ENCODE data around the gene PITPNM3.

Gene PITPNM3

DNA sequence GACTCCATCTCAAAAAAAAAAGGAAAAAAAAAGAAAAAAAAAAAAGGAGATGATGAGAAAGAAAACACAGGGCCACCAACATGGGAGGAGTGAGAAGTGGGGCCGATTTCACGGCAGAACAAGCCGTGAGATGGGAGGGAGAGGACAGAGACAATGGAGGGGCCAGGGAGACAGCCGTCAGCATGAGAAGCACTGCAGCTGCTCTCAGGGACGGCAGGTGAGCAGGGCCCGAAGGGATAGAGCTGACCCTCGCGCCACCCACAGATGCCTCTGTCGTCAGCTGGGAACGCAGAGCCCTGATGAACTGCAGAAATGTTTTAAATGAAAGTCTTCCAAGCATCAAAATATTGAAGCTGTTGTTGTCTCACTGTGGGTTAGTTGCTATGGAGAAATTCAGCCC, 20.3 kb downstream of the PITPNM3 start:
- H3K27me3 ChIP-seq (replicated peaks) = no peaks in the 10 kb centered on the region
- TF ChIP-seq, protein P1, sequence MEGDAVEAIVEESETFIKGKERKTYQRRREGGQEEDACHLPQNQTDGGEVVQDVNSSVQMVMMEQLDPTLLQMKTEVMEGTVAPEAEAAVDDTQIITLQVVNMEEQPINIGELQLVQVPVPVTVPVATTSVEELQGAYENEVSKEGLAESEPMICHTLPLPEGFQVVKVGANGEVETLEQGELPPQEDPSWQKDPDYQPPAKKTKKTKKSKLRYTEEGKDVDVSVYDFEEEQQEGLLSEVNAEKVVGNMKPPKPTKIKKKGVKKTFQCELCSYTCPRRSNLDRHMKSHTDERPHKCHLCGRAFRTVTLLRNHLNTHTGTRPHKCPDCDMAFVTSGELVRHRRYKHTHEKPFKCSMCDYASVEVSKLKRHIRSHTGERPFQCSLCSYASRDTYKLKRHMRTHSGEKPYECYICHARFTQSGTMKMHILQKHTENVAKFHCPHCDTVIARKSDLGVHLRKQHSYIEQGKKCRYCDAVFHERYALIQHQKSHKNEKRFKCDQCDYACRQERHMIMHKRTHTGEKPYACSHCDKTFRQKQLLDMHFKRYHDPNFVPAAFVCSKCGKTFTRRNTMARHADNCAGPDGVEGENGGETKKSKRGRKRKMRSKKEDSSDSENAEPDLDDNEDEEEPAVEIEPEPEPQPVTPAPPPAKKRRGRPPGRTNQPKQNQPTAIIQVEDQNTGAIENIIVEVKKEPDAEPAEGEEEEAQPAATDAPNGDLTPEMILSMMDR (IDR thresholded peaks at IDR 0.05; ENCODE audit: low read depth, low read length, missing control alignments) = no peak
- no peak overlapping the region for H3K27ac ChIP-seq
- DNase-seq = no peak
- in situ Hi-C loops (cut with HindIII; ENCODE audit: low pct_ligation_motif_present, low sequenced_read_pairs) = no loop called here
- H3K4me3 ChIP-seq (ENCODE audit: low read depth, low read length) = no peak overlapping the region
- H3K36me3 ChIP-seq (replicated peaks) = no peaks in the 10 kb centered on the region

DNA sequence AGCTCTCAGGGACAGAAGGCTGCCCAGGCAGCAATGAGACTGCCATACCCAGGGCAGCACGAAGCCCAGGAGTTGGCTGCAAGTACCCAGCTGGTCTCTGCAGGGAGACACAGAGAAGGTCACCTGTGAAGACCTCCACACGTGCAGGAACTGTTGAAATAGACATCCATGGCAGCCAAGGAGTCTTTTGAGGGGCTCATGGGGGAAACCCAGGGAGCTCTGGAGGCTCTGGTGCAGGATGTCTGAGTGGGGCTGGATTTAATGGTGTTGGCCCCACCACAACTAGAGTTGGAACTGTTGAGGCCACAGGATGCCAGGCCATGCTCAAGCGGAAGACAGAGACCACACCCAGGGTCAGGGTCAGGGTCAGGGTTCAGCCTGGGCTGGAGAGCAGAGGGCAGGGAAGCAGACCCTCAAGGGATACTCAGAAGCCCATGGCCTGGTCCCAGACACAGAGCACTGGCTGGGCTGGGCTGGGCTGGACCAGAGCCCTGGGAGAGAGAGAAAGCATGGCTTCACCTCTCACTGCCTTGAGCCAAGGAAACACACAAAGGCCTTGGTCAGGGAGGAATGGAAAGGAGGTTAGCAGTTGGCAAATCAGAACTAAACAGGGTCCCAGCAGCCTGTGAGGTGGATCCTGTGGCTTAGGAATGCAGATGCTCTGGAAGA, 21.4 kb downstream of the PITPNM3 start:
- in situ Hi-C loops (cut with HindIII; ENCODE audit: low pct_ligation_motif_present, low sequenced_read_pairs) = no loop called here
- Histone ChIP-seq H3K27ac (no peak overlapping the region), H3K4me3 (ENCODE audit: low read depth, low read length) (no peak overlapping the region), H3K27me3 (replicated peaks) (no peaks in the 10 kb centered on the region), H3K36me3 (replicated peaks) (no peaks in the 10 kb centered on the region)
- TF ChIP-seq, protein P1 (IDR thresholded peaks at IDR 0.05; ENCODE audit: low read depth, low read length, missing control alignments) = no peak
- DNase-seq = no peak

DNA sequence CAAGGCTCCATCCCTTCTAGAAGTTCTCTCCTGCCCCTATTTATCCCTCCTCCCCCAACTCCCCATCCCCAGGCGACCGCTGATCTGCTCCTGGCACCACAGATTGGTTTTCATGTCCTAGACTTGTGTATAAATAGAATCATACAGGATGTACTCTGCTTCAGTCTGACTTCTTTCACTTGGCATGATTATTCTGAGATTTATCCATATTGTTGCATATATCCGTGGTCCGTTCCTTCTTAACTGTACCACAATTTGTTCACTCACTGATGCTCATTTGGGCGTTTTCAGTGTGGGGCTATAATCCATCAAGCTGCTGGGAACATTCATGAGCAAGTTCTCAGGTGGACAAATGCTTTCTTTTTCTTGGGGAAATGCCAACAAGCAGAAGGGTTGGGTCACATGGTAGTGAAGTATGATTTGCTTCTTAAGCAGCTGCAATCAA, 23.9 kb downstream of the PITPNM3 start:
- Histone ChIP-seq H3K27ac (no peak overlapping the region), H3K36me3 (replicated peaks) (no peaks in the 10 kb centered on the region), H3K27me3 (replicated peaks) (no peaks in the 10 kb centered on the region), H3K4me3 (ENCODE audit: low read depth, low read length) (no peak overlapping the region)
- DNase-seq = no peak
- in situ Hi-C loops (cut with HindIII; ENCODE audit: low pct_ligation_motif_present, low sequenced_read_pairs) = no loop called here
- TF ChIP-seq, protein P1 (IDR thresholded peaks at IDR 0.05; ENCODE audit: low read depth, low read length, missing control alignments) = no peak

DNA sequence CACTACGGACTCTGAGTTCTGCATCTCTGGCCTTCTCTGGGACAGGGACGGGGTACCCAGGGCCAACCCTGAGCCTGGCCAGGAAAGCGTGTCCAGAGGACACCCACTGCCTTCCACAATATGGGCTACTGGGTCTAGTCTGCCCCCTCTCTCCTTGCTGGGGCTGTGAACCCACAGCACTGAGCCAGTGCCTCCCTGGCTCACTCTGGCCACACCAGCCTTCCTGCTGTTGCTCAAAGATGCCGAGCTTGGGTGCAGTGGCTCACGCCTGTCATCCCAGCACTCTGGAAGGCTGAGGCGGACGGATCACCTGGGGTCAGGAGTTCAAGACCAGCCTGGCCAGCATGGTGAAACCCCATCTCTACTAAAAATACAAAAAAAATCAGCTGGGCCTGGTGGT, 24.8 kb downstream of the PITPNM3 start:
- in situ Hi-C loops (cut with HindIII; ENCODE audit: low pct_ligation_motif_present, low sequenced_read_pairs) = no loop called here
- Histone ChIP-seq H3K27ac (no peak overlapping the region), H3K27me3 (replicated peaks) (no peaks in the 10 kb centered on the region), H3K4me3 (ENCODE audit: low read depth, low read length) (no peak overlapping the region), H3K36me3 (replicated peaks) (no peaks in the 10 kb centered on the region)
- DNase-seq = no peak
- TF ChIP-seq, protein P1 (IDR thresholded peaks at IDR 0.05; ENCODE audit: low read depth, low read length, missing control alignments) = no peak

DNA sequence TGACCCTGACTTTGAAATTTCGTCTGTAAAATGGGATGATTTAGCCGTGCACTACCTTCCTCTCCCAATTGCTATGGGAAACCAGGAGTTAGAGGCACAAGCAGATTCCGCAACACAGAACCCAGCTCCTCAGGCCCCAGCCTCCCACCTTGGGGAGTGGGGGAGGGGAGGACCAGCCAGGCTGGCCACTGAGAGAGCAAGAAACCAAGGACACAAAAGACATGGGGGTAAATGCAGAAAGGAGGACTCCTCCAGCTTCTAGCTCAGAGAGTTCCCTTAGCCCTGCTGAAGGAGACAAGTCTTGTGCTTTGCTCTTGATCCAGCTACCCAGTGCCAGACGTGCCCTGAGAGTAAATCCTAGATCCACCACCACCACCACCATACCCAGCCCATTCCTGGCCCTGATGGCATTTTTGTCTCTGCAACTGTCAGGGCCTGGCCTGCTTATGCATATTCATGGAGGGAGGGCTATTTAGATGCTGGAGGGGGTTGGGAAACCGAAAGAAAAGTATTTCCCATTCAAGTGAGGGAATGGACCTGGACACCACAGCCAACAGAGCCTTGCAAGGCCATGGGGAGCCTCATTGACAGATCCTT, 25.9 kb downstream of the PITPNM3 start:
- in situ Hi-C loops (cut with HindIII; ENCODE audit: low pct_ligation_motif_present, low sequenced_read_pairs) = no loop called here
- DNase-seq = no peak

More for the DNA sequence above, 25.9 kb downstream of the PITPNM3 start:
- TF ChIP-seq, protein P1 (IDR thresholded peaks at IDR 0.05; ENCODE audit: low read depth, low read length, missing control alignments) = no peak
- Histone ChIP-seq H3K27me3 (replicated peaks) (no peaks in the 10 kb centered on the region), H3K27ac (no peak overlapping the region), H3K36me3 (replicated peaks) (no peaks in the 10 kb centered on the region), H3K4me3 (ENCODE audit: low read depth, low read length) (no peak overlapping the region)
